Measurements from ENCODE around the gene ABCC9. TPM values are rescaled to one million over a fixed set of nuclear protein-coding genes. Genes with fewer than 3 reads are reported as not detected.

Gene ABCC9
- total RNA-seq, 1 experiment from 2014 or later: not detected

- no TSS peak for BruUV-seq (replicated peaks)
- intact Hi-C loops (cut with micrococcal nuclease; ENCODE audit: unreplicated experiment): no loop called here
- H3K27ac Mint-ChIP-seq (ENCODE audit: unreplicated experiment): no peak overlapping the region
- no peak for DNase-seq
- no peaks in the 10 kb centered on the region for H3K4me1 Mint-ChIP-seq (ENCODE audit: low read depth, unreplicated experiment)
- no peaks in the 10 kb centered on the region for H3K27me3 Mint-ChIP-seq (ENCODE audit: unreplicated experiment)
- H3K36me3 Mint-ChIP-seq (ENCODE audit: insufficient read depth, unreplicated experiment): no peaks in the 10 kb centered on the region
- TF ChIP-seq, protein P1, sequence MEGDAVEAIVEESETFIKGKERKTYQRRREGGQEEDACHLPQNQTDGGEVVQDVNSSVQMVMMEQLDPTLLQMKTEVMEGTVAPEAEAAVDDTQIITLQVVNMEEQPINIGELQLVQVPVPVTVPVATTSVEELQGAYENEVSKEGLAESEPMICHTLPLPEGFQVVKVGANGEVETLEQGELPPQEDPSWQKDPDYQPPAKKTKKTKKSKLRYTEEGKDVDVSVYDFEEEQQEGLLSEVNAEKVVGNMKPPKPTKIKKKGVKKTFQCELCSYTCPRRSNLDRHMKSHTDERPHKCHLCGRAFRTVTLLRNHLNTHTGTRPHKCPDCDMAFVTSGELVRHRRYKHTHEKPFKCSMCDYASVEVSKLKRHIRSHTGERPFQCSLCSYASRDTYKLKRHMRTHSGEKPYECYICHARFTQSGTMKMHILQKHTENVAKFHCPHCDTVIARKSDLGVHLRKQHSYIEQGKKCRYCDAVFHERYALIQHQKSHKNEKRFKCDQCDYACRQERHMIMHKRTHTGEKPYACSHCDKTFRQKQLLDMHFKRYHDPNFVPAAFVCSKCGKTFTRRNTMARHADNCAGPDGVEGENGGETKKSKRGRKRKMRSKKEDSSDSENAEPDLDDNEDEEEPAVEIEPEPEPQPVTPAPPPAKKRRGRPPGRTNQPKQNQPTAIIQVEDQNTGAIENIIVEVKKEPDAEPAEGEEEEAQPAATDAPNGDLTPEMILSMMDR (IDR thresholded peaks at IDR 0.05; ENCODE audit: unreplicated experiment): no peak
- H3K9me3 Mint-ChIP-seq (ENCODE audit: low read depth, unreplicated experiment): no peaks in the 10 kb centered on the region
- H3K4me3 Mint-ChIP-seq (ENCODE audit: low read depth, unreplicated experiment): no peak overlapping the region
- CTCF ChIA-PET: no interaction called here
Observed at GRCh38 chr12:21942377-21942703, 1.1 kb upstream of the ABCC9 start.

- DNase-seq: no peak
- no peaks in the 10 kb centered on the region for H3K36me3 Mint-ChIP-seq (ENCODE audit: insufficient read depth, unreplicated experiment)
- H3K27ac Mint-ChIP-seq (ENCODE audit: unreplicated experiment): no peak overlapping the region
- intact Hi-C loops (cut with micrococcal nuclease; ENCODE audit: unreplicated experiment): no loop called here
- H3K4me1 Mint-ChIP-seq (ENCODE audit: low read depth, unreplicated experiment): no peaks in the 10 kb centered on the region
- H3K27me3 Mint-ChIP-seq (ENCODE audit: unreplicated experiment): no peaks in the 10 kb centered on the region
- no peaks in the 10 kb centered on the region for H3K9me3 Mint-ChIP-seq (ENCODE audit: low read depth, unreplicated experiment)
- CTCF ChIA-PET: no interaction called here
- TF ChIP-seq, protein P1 (IDR thresholded peaks at IDR 0.05; ENCODE audit: unreplicated experiment): no peak
- H3K4me3 Mint-ChIP-seq (ENCODE audit: low read depth, unreplicated experiment): no peak overlapping the region
- no TSS peak for BruUV-seq (replicated peaks)
Observed at GRCh38 chr12:21941506-21942376, 515 bp upstream of the ABCC9 start.

GRCh38 chr12:21939435-21939834 is 1.8 kb downstream of the ABCC9 start:
- intact Hi-C loops (cut with micrococcal nuclease; ENCODE audit: unreplicated experiment): no loop called here
- no peak for DNase-seq
- no TSS peak for BruUV-seq (replicated peaks)
- TF ChIP-seq, protein P1 (IDR thresholded peaks at IDR 0.05; ENCODE audit: unreplicated experiment): no peak
- Mint-ChIP-seq H3K4me1 (ENCODE audit: low read depth, unreplicated experiment) (no peaks in the 10 kb centered on the region), H3K27ac (ENCODE audit: unreplicated experiment) (no peak overlapping the region), H3K4me3 (ENCODE audit: low read depth, unreplicated experiment) (no peak overlapping the region), H3K9me3 (ENCODE audit: low read depth, unreplicated experiment) (no peaks in the 10 kb centered on the region), H3K36me3 (ENCODE audit: insufficient read depth, unreplicated experiment) (no peaks in the 10 kb centered on the region), H3K27me3 (ENCODE audit: unreplicated experiment) (no peaks in the 10 kb centered on the region)
- CTCF ChIA-PET: no interaction called here

- no peaks in the 10 kb centered on the region for H3K9me3 Mint-ChIP-seq (ENCODE audit: low read depth, unreplicated experiment)
- DNase-seq: no peak
- intact Hi-C loops (cut with micrococcal nuclease; ENCODE audit: unreplicated experiment): no loop called here
- no peaks in the 10 kb centered on the region for H3K27me3 Mint-ChIP-seq (ENCODE audit: unreplicated experiment)
- H3K36me3 Mint-ChIP-seq (ENCODE audit: insufficient read depth, unreplicated experiment): no peaks in the 10 kb centered on the region
- no peak overlapping the region for H3K27ac Mint-ChIP-seq (ENCODE audit: unreplicated experiment)
- no peaks in the 10 kb centered on the region for H3K4me1 Mint-ChIP-seq (ENCODE audit: low read depth, unreplicated experiment)
- TF ChIP-seq, protein P1 (IDR thresholded peaks at IDR 0.05; ENCODE audit: unreplicated experiment): no peak
- no peak overlapping the region for H3K4me3 Mint-ChIP-seq (ENCODE audit: low read depth, unreplicated experiment)
- no TSS peak for BruUV-seq (replicated peaks)
- CTCF ChIA-PET: no interaction called here
Observed at GRCh38 chr12:21938879-21939278, 2.3 kb downstream of the ABCC9 start.

Measured in Calu3 (cell line).